GM12892 (cell line): ENCODE data around the gene PELI1.

ENCODE experiments used
- POLR2A ChIP-seq: IDR thresholded peaks from 2 replicates; pipeline ENCODE4 v1.6.1; 2011; ENCODE audit warnings: low read depth, low read length, control low read depth
- POLR2AphosphoS5 ChIP-seq: IDR thresholded peaks from 2 replicates; pipeline ENCODE4 v1.6.1; 2011; ENCODE audit warnings: low read depth, low read length, control low read depth

DNA sequence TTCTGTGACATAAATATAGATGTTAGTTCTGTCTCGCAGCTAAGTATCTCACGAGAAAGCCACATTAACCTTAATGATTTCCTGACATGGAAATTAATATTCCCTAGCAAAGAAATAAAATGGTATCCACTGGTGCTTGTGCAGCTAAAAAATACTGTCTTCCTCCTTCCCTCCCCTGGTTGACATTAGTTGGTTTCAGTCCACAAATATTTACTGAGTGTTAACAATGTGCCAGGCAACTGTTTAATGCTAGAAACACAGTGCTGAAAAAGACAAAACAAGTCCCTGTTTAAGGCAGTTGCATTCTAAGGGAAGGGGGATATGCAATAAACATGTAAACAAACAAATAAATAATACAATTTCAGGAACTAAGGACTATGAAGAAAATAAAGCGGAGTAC is 80.8 kb downstream of the PELI1 start:
- no peak for TF ChIP-seq POLR2AphosphoS5
- TF ChIP-seq POLR2A = no peak
